Endothelial cell of umbilical vein (primary cell): ENCODE measurements around the gene KRT222. TPM values are rescaled to one million over a fixed set of nuclear protein-coding genes. Genes with fewer than 3 reads are reported as not detected.

Experiments
- BruUV-seq: library from RNA; stranded (reverse); fragments of 400-500 nt; replicated peaks from 2 replicates; lab custom pipeline; 2021; lab: Mats Ljungman, UMichigan
- CTCF ChIA-PET: fragments of 300-600, 350-600 bp; sonication (Branson Sonifier 250); formaldehyde crosslinking; loops from one replicate; lab custom pipeline; 2021; ENCODE audit warnings: antibody characterized with exemption, inconsistent platforms; lab: Charles Lee
- POLR2A ChIA-PET: fragments of 300-600, 350-600 bp; sonication (Branson Sonifier 250); formaldehyde crosslinking; loops from one replicate; lab custom pipeline; 2021; ENCODE audit warnings: antibody characterized with exemption, inconsistent platforms; lab: Charles Lee
- DNase-seq: peaks from one replicate; pipeline ENCODE4 v3.0.0-alpha.2; 2011; ENCODE audit warnings: low read depth, low spot score
- FAIRE-seq: peaks from 2 replicates; lab custom pipeline; 2011; peaks lifted over from hg19 to GRCh38; lab: Jason Lieb, UNC
- H2AFZ ChIP-seq: 2 replicates; pipeline ENCODE4 v1.6.0; 2012; ENCODE audit warnings: low read depth, low read length, control low read depth, inconsistent platforms
- H3K27ac ChIP-seq: 2 replicates; pipeline ENCODE4 v1.5.1; 2011; ENCODE audit warnings: low read depth, mild to moderate bottlenecking, control low read depth, low read length, moderate library complexity; ENCODE audit not compliant: insufficient read depth
- H3K27me3 ChIP-seq, 2 experiments: 2 replicates each; pipeline versions ENCODE4 v1.6.0 to v1.6.1; 2011; ENCODE audit warnings: low read length in 2 of 2, mixed read lengths in 1 of 2; ENCODE audit not compliant: control insufficient read depth in 2 of 2, insufficient read depth in 2 of 2
- H3K36me3 ChIP-seq, 2 experiments: 2 replicates in 1 of 2; 3 replicates in 1 of 2; pipeline ENCODE4 v1.5.1; 2011; ENCODE audit warnings: low read length in 2 of 2, mild to moderate bottlenecking in 1 of 2, moderate library complexity in 1 of 2; ENCODE audit not compliant: control insufficient read depth in 2 of 2, insufficient read depth in 2 of 2; ENCODE audit errors: extremely low read depth in 1 of 2
- H3K4me1 ChIP-seq: 3 replicates; pipeline ENCODE4 v1.5.1; 2011; ENCODE audit warnings: mild to moderate bottlenecking, low read length; ENCODE audit not compliant: control insufficient read depth, insufficient read depth; ENCODE audit errors: extremely low read depth
- H3K4me2 ChIP-seq: 2 replicates; pipeline ENCODE4 v1.6.1; 2011; ENCODE audit warnings: low read length, control low read depth, mixed read lengths; ENCODE audit not compliant: insufficient read depth
- H3K4me3 ChIP-seq, 3 experiments: fragments of 200-600 bp in 1 of 3; sonication (generic), shearing (Covaris generic) in 1 of 3; replicated peaks in 1 of 3; 2 replicates each; pipeline ENCODE4 v1.5.1; 2011 to 2016; ENCODE audit warnings: control low read depth in 3 of 3, low read length in 3 of 3, mild to moderate bottlenecking in 2 of 3, inconsistent platforms in 1 of 3, low read depth in 1 of 3, moderate library complexity in 1 of 3; ENCODE audit not compliant: insufficient read depth in 1 of 3
- H3K79me2 ChIP-seq: 2 replicates; pipeline ENCODE4 v1.6.0; 2012; ENCODE audit warnings: low read length, inconsistent platforms; ENCODE audit not compliant: control insufficient read depth, insufficient read depth
- H3K9ac ChIP-seq: replicated peaks from 2 replicates; pipeline ENCODE3; 2011; ENCODE audit warnings: low read length, control low read depth; ENCODE audit not compliant: insufficient read depth; ENCODE audit errors: extremely low read depth
- H3K9me1 ChIP-seq: replicated peaks from 3 replicates; pipeline ENCODE4 v1.6.0; 2011; ENCODE audit warnings: mild to moderate bottlenecking, low read length; ENCODE audit not compliant: control insufficient read depth, insufficient read depth; ENCODE audit errors: extremely low read depth
- H3K9me3 ChIP-seq: replicated peaks from 2 replicates; pipeline ENCODE4 v1.5.1; 2012; ENCODE audit warnings: low read length, inconsistent platforms; ENCODE audit not compliant: control insufficient read depth, insufficient read depth
- H4K20me1 ChIP-seq: replicated peaks from 2 replicates; pipeline ENCODE3; 2011; ENCODE audit warnings: mild to moderate bottlenecking, low read length; ENCODE audit not compliant: control insufficient read depth, insufficient read depth; ENCODE audit errors: extremely low read depth
- EZH2 ChIP-seq: IDR thresholded peaks from 2 replicates; pipeline ENCODE4 v1.6.1; 2012; ENCODE audit warnings: borderline replicate concordance, low read depth, mild to moderate bottlenecking, moderate library complexity, low read length, inconsistent platforms; ENCODE audit not compliant: severe bottlenecking
- FOS ChIP-seq: IDR thresholded peaks from 2 replicates; pipeline ENCODE4 v1.6.1; 2011; ENCODE audit warnings: mild to moderate bottlenecking, low read length, moderate library complexity, borderline replicate concordance; ENCODE audit not compliant: insufficient read depth
- GATA2 ChIP-seq: IDR thresholded peaks from 2 replicates; pipeline ENCODE4 v1.7.0; 2011; ENCODE audit warnings: low read depth, mild to moderate bottlenecking, moderate library complexity, mixed read lengths, low read length; ENCODE audit not compliant: insufficient read length, insufficient read depth
- JUN ChIP-seq: IDR thresholded peaks from 2 replicates; pipeline ENCODE4 v1.6.1; 2011; ENCODE audit warnings: borderline replicate concordance, low read depth; ENCODE audit not compliant: insufficient read length, insufficient read depth
- MYC ChIP-seq: IDR thresholded peaks from one replicate; pipeline ENCODE4 v1.6.1; 2011; ENCODE audit warnings: mild to moderate bottlenecking, low read depth, low read length
- POLR2A ChIP-seq: IDR thresholded peaks from 2 replicates; pipeline ENCODE4 v1.6.1; 2012; ENCODE audit warnings: low read depth, mild to moderate bottlenecking, control low read depth, low read length
- POLR2AphosphoS5 ChIP-seq: IDR thresholded peaks from 2 replicates; pipeline ENCODE4 v1.6.1; 2012; ENCODE audit warnings: low read depth, mild to moderate bottlenecking, control low read depth, low read length, moderate library complexity; ENCODE audit not compliant: insufficient read depth
- dilution Hi-C: fragments of 300-500 bp; cut with MboI; formaldehyde crosslinking; loops from one replicate; pipeline ENCODE4 v1.15.0; 2019; ENCODE audit warnings: low sequenced_read_pairs; ENCODE audit not compliant: extremely low pct_ligation_motif_present
- intact Hi-C: fragments of 100-400 bp; cut with micrococcal nuclease; formaldehyde crosslinking; loops from one replicate; pipeline ENCODE4 v1.10.0; 2022
- polyA plus RNA-seq, 4 experiments: library from polyadenylated mRNA; depleted of rRNA in 3 of 4; stranded (reverse) in 3 of 4; unstranded in 1 of 4; fragments of >200 nt; gene quantifications; 2 replicates each; pipeline versions ENCODE4 v1.2.1 to v1.2.3, GENCODE V29; 2011 to 2012; ENCODE audit warnings: missing spikeins in 1 of 4
- total RNA-seq: library from RNA; stranded (reverse); gene quantifications from 2 replicates; pipeline ENCODE4 v1.2.3, GENCODE V29; 2021
- TF ChIP-seq, protein P1 (sequence below), 2 donors: IDR thresholded peaks; 1 replicate in 1 of 2; 2 replicates in 1 of 2; pipeline ENCODE4 v1.5.1; 2011; ENCODE audit warnings: low read length in 2 of 2, mild to moderate bottlenecking in 2 of 2, moderate library complexity in 2 of 2, control low read depth in 1 of 2, inconsistent platforms in 1 of 2, low read depth in 1 of 2; ENCODE audit not compliant: insufficient read depth in 1 of 2; ENCODE audit errors: extremely low read depth in 1 of 2
- TF ChIP-seq, protein P2 (sequence below): IDR thresholded peaks from 2 replicates; pipeline ENCODE4 v1.6.1; 2011; ENCODE audit not compliant: insufficient read depth, insufficient read length

Gene KRT222
- total and polyA plus RNA-seq, 2 donors (not counting 3 experiments of a cell fraction or from before 2014, with no cell fraction given) = not detected

DNA sequence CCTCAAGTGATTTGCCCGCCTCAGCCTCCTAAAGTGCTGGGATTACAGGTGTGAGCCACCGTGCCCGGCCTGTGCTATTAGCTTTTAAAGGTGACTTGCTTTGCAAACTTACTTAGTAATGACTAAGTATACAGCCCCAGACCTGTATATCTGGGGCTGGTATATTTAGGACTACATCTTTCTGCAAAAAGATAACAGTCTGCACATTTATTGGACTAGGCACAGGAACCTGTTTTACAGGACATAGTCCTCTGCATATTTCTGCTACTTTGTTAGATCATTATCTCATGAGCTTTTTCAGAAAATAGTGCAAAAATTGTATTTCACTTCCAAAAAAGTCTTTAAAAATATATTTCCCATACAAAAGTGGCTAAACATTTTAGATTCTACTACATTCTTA, 37.3 kb upstream of the KRT222 start:
- no peak overlapping the region for H3K4me3 ChIP-seq
- intact Hi-C loops (no loop called here), dilution Hi-C loops (no loop called here)
- no peak overlapping the region for H2AFZ ChIP-seq
- BruUV-seq = no TSS peak
- H3K36me3 ChIP-seq = no peaks in the 10 kb centered on the region
- no peaks in the 10 kb centered on the region for H4K20me1 ChIP-seq
- no peak overlapping the region for H3K9ac ChIP-seq
- no peak for DNase-seq
- H3K27me3 ChIP-seq = peaks cover 3 to 10% of the 10 kb centered on the region in 2 experiments
- H3K9me3 ChIP-seq = no peaks in the 10 kb centered on the region
- no peaks in the 10 kb centered on the region for H3K9me1 ChIP-seq
- H3K4me1 ChIP-seq = peaks cover 1% of the 10 kb centered on the region
- no peak overlapping the region for H3K27ac ChIP-seq
- H3K79me2 ChIP-seq = no peaks in the 10 kb centered on the region
- no peak for TF ChIP-seq POLR2A
- TF ChIP-seq GATA2 = no peak
- TF ChIP-seq MYC = no peak
- TF ChIP-seq, protein P1, sequence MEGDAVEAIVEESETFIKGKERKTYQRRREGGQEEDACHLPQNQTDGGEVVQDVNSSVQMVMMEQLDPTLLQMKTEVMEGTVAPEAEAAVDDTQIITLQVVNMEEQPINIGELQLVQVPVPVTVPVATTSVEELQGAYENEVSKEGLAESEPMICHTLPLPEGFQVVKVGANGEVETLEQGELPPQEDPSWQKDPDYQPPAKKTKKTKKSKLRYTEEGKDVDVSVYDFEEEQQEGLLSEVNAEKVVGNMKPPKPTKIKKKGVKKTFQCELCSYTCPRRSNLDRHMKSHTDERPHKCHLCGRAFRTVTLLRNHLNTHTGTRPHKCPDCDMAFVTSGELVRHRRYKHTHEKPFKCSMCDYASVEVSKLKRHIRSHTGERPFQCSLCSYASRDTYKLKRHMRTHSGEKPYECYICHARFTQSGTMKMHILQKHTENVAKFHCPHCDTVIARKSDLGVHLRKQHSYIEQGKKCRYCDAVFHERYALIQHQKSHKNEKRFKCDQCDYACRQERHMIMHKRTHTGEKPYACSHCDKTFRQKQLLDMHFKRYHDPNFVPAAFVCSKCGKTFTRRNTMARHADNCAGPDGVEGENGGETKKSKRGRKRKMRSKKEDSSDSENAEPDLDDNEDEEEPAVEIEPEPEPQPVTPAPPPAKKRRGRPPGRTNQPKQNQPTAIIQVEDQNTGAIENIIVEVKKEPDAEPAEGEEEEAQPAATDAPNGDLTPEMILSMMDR (IDR thresholded peaks at IDR 0.05; ENCODE audit: extremely low read depth in 1 of 2, insufficient read depth in 1 of 2, low read depth in 1 of 2, low read length in 2 of 2) = no peak
- TF ChIP-seq FOS = no peak
- no peak for TF ChIP-seq EZH2
- no peak for TF ChIP-seq JUN
- TF ChIP-seq POLR2AphosphoS5 = no peak
- TF ChIP-seq, protein P2, sequence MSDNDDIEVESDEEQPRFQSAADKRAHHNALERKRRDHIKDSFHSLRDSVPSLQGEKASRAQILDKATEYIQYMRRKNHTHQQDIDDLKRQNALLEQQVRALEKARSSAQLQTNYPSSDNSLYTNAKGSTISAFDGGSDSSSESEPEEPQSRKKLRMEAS = no peak
- CTCF ChIA-PET = interaction anchor here (1.1 kb wide), 1 partner anchor 14 kb away, joined by 3 read pairs; no protein-coding TSS in a partner anchor
- FAIRE-seq = no peak
- H3K4me2 ChIP-seq = no peak overlapping the region
- POLR2A ChIA-PET = no interaction called here
